Gastrocnemius medialis (tissue), 4 donors: ENCODE data around the gene GXYLT1. TPM values are rescaled to one million over a fixed set of nuclear protein-coding genes. Genes with fewer than 3 reads are reported as not detected.

Source experiments
- ATAC-seq, 2 donors: fragments of 150-250 bp; one replicate each; pipeline ENCODE4 v1.9.1; 2016
- DNase-seq, 2 donors: peaks; one replicate each; pipeline ENCODE4 v3.0.0-alpha.2; 2019
- H3K27ac ChIP-seq, 4 donors: fragments of 200-600 bp; sonication (generic); 1 replicate in 1 of 4; 2 replicates in 3 of 4; pipeline ENCODE4 v1.5.1; 2016 to 2018; ENCODE audit warnings: mild to moderate bottlenecking in 2 of 4, moderate library complexity in 1 of 4
- H3K27me3 ChIP-seq, 3 donors: fragments of 200-600 bp; sonication (generic) in 2 of 3; 1 replicate in 1 of 3; 2 replicates in 2 of 3; pipeline versions ENCODE4 v1.5.1 to v1.6.0; 2016 to 2019; ENCODE audit warnings: mild to moderate bottlenecking in 1 of 3, moderate library complexity in 1 of 3
- H3K36me3 ChIP-seq, 2 donors: fragments of 200-600 bp; sonication (generic) in 1 of 2; one replicate each; pipeline ENCODE4 v1.5.1; 2017 to 2018
- H3K4me1 ChIP-seq, 2 donors: fragments of 200-600 bp; sonication (generic) in 1 of 2; one replicate each; pipeline ENCODE4 v1.5.1; 2016 to 2017; ENCODE audit warnings: mild to moderate bottlenecking in 2 of 2
- H3K4me3 ChIP-seq, 4 donors: fragments of 200-600 bp; sonication (generic) in 3 of 4; 1 replicate in 1 of 4; 2 replicates in 3 of 4; pipeline ENCODE4 v1.5.1; 2016 to 2019; ENCODE audit warnings: mild to moderate bottlenecking in 2 of 4
- H3K9me3 ChIP-seq, 3 donors: fragments of 200-600 bp; sonication (generic) in 2 of 3; 1 replicate in 1 of 3; 2 replicates in 2 of 3; pipeline ENCODE4 v1.5.1; 2016 to 2019
- CTCF ChIP-seq, 5 experiments: fragments of 450-650 bp in 3 of 5; fragments of 200-600 bp in 2 of 5; sonication (generic) in 2 of 5; IDR thresholded peaks in 4 of 5; conservative IDR thresholded peaks in 1 of 5; 1 replicate in 4 of 5; 2 replicates in 1 of 5; pipeline ENCODE4 v1.5.1; 2016 to 2019; ENCODE audit warnings: antibody characterized with exemption in 5 of 5, mild to moderate bottlenecking in 3 of 5, moderate library complexity in 3 of 5
- POLR2A ChIP-seq, 2 donors: fragments of 450-650 bp; IDR thresholded peaks; one replicate each; pipeline ENCODE4 v1.6.1; 2017; ENCODE audit warnings: antibody characterized with exemption in 2 of 2, mild to moderate bottlenecking in 2 of 2, moderate library complexity in 2 of 2
- in situ Hi-C, 4 donors: fragments of 200-750 bp; cut with MboI; loops; one replicate each; pipeline versions ENCODE4 v1.15.0 to v1.8.0; 2017; ENCODE audit warnings: low sequenced_read_pairs in 4 of 4
- intact Hi-C: fragments of 100-400 bp; cut with DNase I; formaldehyde crosslinking; loops from one replicate; pipeline ENCODE4 v1.15.1; 2023; ENCODE audit warnings: low total_unique reads
- total RNA-seq, 4 donors: library from RNA; depleted of rRNA; stranded (reverse); fragments of >200 nt; gene quantifications; one replicate each; pipeline versions ENCODE4 v1.1.0 to v1.2.3, GENCODE V29; 2016

Gene GXYLT1
- total RNA-seq, 4 donors from 2014 or later, result 4.4 to 5.5 (median 5.0) TPM

GRCh38 chr12:42167711-42168110 is 23.0 kb upstream of the GXYLT1 start:
- Histone ChIP-seq H3K4me1 (peaks cover 0 to 5% of the 10 kb centered on the region in 2 donors), H3K4me3 (no peak overlapping the region), H3K27ac (no peak overlapping the region), H3K9me3 (no peaks in the 10 kb centered on the region), H3K36me3 (no peaks in the 10 kb centered on the region), H3K27me3 (no peaks in the 10 kb centered on the region)
- intact Hi-C loops (no loop called here), in situ Hi-C loops (no loop called here)
- no peak for DNase-seq
- no peak for ATAC-seq
- TF ChIP-seq POLR2A (IDR thresholded peaks at IDR 0.05) (no peak), CTCF (IDR thresholded peaks at IDR 0.05 in 4 of 5, conservative IDR thresholded peaks at IDR 0.05 in 1 of 5) (no peak)

GRCh38 chr12:42166501-42166900 is 21.8 kb upstream of the GXYLT1 start:
- ATAC-seq (no peak), DNase-seq (no peak)
- in situ Hi-C loops, result no loop called here

GRCh38 chr12:42163913-42164312 is 19.2 kb upstream of the GXYLT1 start:
- no peak for TF ChIP-seq CTCF (IDR thresholded peaks at IDR 0.05 in 4 of 5, conservative IDR thresholded peaks at IDR 0.05 in 1 of 5)
- TF ChIP-seq POLR2A (IDR thresholded peaks at IDR 0.05), result no peak
- H3K4me1 ChIP-seq, result peaks cover 0 to 5% of the 10 kb centered on the region in 2 donors
- no peak for ATAC-seq
- H3K27me3 ChIP-seq, result no peaks in the 10 kb centered on the region
- in situ Hi-C loops (no loop called here), intact Hi-C loops (no loop called here)
- H3K27ac ChIP-seq, result no peak overlapping the region
- no peak overlapping the region for H3K4me3 ChIP-seq
- H3K9me3 ChIP-seq, result no peaks in the 10 kb centered on the region
- H3K36me3 ChIP-seq, result peaks cover 0 to 19% of the 10 kb centered on the region in 2 donors
- DNase-seq, result no peak

More at GRCh38 chr12:42166501-42166900, 21.8 kb upstream of the GXYLT1 start:
- H3K27me3 ChIP-seq, result no peaks in the 10 kb centered on the region
- H3K4me1 ChIP-seq, result peaks cover 0 to 5% of the 10 kb centered on the region in 2 donors
- H3K4me3 ChIP-seq, result no peak overlapping the region
- H3K9me3 ChIP-seq, result no peaks in the 10 kb centered on the region
- no peak for TF ChIP-seq POLR2A (IDR thresholded peaks at IDR 0.05)
- TF ChIP-seq CTCF (IDR thresholded peaks at IDR 0.05 in 4 of 5, conservative IDR thresholded peaks at IDR 0.05 in 1 of 5), result no peak
- H3K36me3 ChIP-seq, result peaks cover 0 to under 1% of the 10 kb centered on the region in 2 donors
- intact Hi-C loops, result no loop called here
- H3K27ac ChIP-seq, result no peak overlapping the region

DNA sequence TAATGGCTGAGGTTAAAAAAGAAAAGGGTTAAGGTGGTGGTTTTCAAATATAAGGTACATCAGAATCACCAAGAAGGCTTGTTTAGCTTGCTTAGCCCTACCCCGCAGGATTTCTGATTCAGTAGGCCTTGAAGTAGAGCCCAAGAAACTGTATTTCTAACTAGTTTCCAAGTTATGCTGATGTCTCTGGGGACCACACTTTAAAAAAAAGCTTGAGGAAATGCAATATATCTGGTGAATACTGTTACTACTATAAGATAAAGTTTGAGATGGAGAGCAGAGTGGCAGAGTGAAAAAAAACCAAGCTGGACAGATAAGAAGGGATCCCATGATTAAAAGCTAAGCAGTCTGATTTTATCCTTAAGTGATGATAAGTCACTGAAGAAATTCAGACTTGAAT is 18.3 kb upstream of the GXYLT1 start:
- no peak for TF ChIP-seq POLR2A (IDR thresholded peaks at IDR 0.05)
- no peak for TF ChIP-seq CTCF (IDR thresholded peaks at IDR 0.05 in 4 of 5, conservative IDR thresholded peaks at IDR 0.05 in 1 of 5)
- no peak overlapping the region for H3K4me3 ChIP-seq
- ATAC-seq (no peak), DNase-seq (no peak)
- H3K27ac ChIP-seq, result no peak overlapping the region
- H3K9me3 ChIP-seq, result no peaks in the 10 kb centered on the region
- peaks cover 0 to 5% of the 10 kb centered on the region in 2 donors for H3K4me1 ChIP-seq
- intact Hi-C loops, result no loop called here
- H3K27me3 ChIP-seq, result no peaks in the 10 kb centered on the region
- peaks cover 0 to 19% of the 10 kb centered on the region in 2 donors for H3K36me3 ChIP-seq
- in situ Hi-C loops, result no loop called here

GRCh38 chr12:42162193-42162592 is 17.5 kb upstream of the GXYLT1 start:
- no peak for DNase-seq
- H3K9me3 ChIP-seq, result no peaks in the 10 kb centered on the region
- intact Hi-C loops, result no loop called here
- in situ Hi-C loops, result no loop called here
- H3K4me1 ChIP-seq, result peaks cover 0 to 5% of the 10 kb centered on the region in 2 donors
- peaks cover 0 to 19% of the 10 kb centered on the region in 2 donors for H3K36me3 ChIP-seq
- ATAC-seq, result no peak
- H3K27me3 ChIP-seq, result no peaks in the 10 kb centered on the region
- TF ChIP-seq CTCF (IDR thresholded peaks at IDR 0.05 in 4 of 5, conservative IDR thresholded peaks at IDR 0.05 in 1 of 5) (no peak), POLR2A (IDR thresholded peaks at IDR 0.05) (no peak)
- H3K27ac ChIP-seq, result no peak overlapping the region
- no peak overlapping the region for H3K4me3 ChIP-seq
